Urothelium cell line (cell line): ENCODE results near the gene TBX21.
A peak's percentile ranks its signal among the peaks of the same experiment; 100 is the strongest.

ENCODE experiments used
- DNase-seq: peaks from one replicate; pipeline ENCODE4 v3.0.0; 2011; ENCODE audit warnings: low spot score, mixed read lengths
- FAIRE-seq: peaks from 2 replicates; lab custom pipeline; 2011; peaks lifted over from hg19 to GRCh38; lab: Jason Lieb, UNC

The TBX21 gene

GRCh38 chr17:47733047-47733673 lies at the start of gene TBX21:
Gene TBX21 (plus strand): TSS chr17:47733236. CDS start chr17:47733455, 219 bp downstream.
- FAIRE-seq (no peak), DNase-seq (peak; percentile 29)

- no peak for DNase-seq
- FAIRE-seq = no peak
Measured at GRCh38 chr17:47684025-47684424, 49.0 kb upstream of the TBX21 start.

GRCh38 chr17:47684535-47685193 lies 48.4 kb upstream of the TBX21 start:
- FAIRE-seq (no peak), DNase-seq (no peak)

GRCh38 chr17:47685556-47686275 lies 47.3 kb upstream of the TBX21 start:
- DNase-seq (no peak), FAIRE-seq (no peak)

GRCh38 chr17:47686276-47686635 lies 46.8 kb upstream of the TBX21 start:
- no peak for DNase-seq
- no peak for FAIRE-seq

- no peak for FAIRE-seq
Measured at GRCh38 chr17:47686664-47687327, 46.2 kb upstream of the TBX21 start.

GRCh38 chr17:47687328-47687690 lies 45.7 kb upstream of the TBX21 start:
- no peak for FAIRE-seq
- no peak for DNase-seq

More at GRCh38 chr17:47686664-47687327, 46.2 kb upstream of the TBX21 start:
- no peak for DNase-seq

GRCh38 chr17:47687748-47688147 lies 45.3 kb upstream of the TBX21 start:
- DNase-seq = no peak
- FAIRE-seq = no peak

GRCh38 chr17:47690121-47690520 lies 42.9 kb upstream of the TBX21 start:
- FAIRE-seq (no peak), DNase-seq (no peak)

GRCh38 chr17:47692137-47692894 lies 40.7 kb upstream of the TBX21 start:
- DNase-seq = no peak
- peak; percentile 9 for FAIRE-seq

GRCh38 chr17:47692895-47693730 lies 39.9 kb upstream of the TBX21 start:
- DNase-seq (no peak), FAIRE-seq (no peak)

- no peak for FAIRE-seq
- peak; percentile 77 for DNase-seq
Measured at GRCh38 chr17:47693731-47694580, 39.1 kb upstream of the TBX21 start, which contains the start of gene TBKBP1. Gene TBKBP1 (plus strand): TSS chr17:47694161. CDS start chr17:47696113, 1,952 bp downstream.

GRCh38 chr17:47694581-47695428 lies 38.2 kb upstream of the TBX21 start:
- FAIRE-seq (peak; percentile 97), DNase-seq (peak; percentile 68)

- FAIRE-seq (no peak), DNase-seq (no peak)
Measured at GRCh38 chr17:47695429-47696376, 37.3 kb upstream of the TBX21 start.

- FAIRE-seq (no peak), DNase-seq (no peak)
Measured at GRCh38 chr17:47696717-47697642, 36.1 kb upstream of the TBX21 start.
